KBM-7 (cell line): ENCODE measurements around the gene MTHFS.

Source experiments
- DNase-seq: peaks from one replicate; pipeline ENCODE4 v3.0.0-alpha.2; 2015
- in situ Hi-C: fragments of 300-500 bp; cut with MboI; formaldehyde crosslinking; loops from 2 replicates; pipeline ENCODE4 v1.14.3; 2020; ENCODE audit warnings: low sequenced_read_pairs, low pct_unique_long_range_greater_than_20kb, mixed read lengths

The MTHFS gene

GRCh38 chr15:79832367-79833120, 64.3 kb downstream of the MTHFS start:
- in situ Hi-C loops: no loop called here
- DNase-seq: no peak

DNA sequence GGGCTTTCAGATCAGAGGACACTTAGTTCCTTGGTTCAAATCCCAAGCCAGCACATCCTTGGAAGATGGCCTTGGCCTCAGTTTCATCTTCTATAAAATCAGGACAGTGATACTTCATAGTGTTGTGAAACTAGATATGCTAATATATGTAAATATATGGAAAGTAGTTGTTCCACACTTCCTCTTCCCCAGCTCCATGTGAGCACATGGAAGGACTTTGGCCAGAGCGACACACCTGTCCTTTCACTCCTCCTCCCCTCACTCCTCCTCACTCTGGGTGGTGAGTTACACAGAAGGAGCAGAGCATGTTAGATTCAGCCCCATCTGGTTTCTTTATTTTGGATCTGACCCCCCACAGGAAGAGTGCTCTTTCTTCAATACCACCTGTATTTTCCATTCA, 65.2 kb downstream of the MTHFS start:
- no peak for DNase-seq
- in situ Hi-C loops: no loop called here

DNA sequence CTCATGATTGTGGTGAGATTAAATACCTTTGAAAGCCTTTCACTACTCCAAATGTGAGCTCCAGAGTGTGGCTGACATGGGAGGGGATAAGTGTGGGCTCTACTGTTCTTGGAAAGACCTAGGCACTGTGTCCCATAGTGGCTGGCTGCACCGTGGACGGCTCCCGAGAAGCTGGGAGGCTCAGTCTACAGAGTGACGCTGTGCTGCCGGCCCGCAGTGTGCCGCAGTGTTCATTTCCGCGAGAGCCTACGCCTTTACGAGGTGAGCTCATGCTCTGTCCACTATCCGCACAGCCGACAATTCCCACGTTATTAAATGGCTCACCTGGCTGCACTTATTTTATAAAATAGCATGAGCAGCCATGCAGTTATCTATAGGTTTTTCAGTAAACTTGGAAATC, 66.9 kb downstream of the MTHFS start:
- no peak for DNase-seq
- in situ Hi-C loops: no loop called here

GRCh38 chr15:79828447-79828846, 68.4 kb downstream of the MTHFS start:
- in situ Hi-C loops: no loop called here
- DNase-seq: no peak

- DNase-seq: no peak
- in situ Hi-C loops: no loop called here
These were observed 70.0 kb downstream of the MTHFS start for GRCh38 chr15:79826800-79827199.

GRCh38 chr15:79824136-79824701, 72.6 kb downstream of the MTHFS start:
- in situ Hi-C loops: no loop called here
- no peak for DNase-seq

DNA sequence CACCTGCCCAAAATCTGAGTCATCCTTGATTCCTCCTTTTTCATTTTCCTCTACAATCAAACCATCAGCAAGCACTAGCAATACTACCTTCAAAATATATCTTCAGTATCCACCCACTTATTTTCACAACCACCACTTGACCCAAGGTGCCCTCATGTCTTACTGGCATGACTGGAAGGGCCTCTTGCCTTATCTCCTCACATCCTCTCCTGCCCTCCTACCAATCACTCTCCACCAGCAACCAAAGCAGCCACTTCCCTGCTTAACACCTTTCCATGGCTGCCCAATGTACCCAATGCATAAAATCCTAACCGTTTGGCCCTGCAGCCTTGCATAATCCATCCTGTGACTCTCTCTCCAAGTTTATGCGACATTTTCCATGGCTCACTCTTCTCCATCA, 76.0 kb downstream of the MTHFS start:
- DNase-seq: no peak
- in situ Hi-C loops: no loop called here

GRCh38 chr15:79820176-79820575, 76.6 kb downstream of the MTHFS start:
- in situ Hi-C loops: no loop called here
- no peak for DNase-seq

DNA sequence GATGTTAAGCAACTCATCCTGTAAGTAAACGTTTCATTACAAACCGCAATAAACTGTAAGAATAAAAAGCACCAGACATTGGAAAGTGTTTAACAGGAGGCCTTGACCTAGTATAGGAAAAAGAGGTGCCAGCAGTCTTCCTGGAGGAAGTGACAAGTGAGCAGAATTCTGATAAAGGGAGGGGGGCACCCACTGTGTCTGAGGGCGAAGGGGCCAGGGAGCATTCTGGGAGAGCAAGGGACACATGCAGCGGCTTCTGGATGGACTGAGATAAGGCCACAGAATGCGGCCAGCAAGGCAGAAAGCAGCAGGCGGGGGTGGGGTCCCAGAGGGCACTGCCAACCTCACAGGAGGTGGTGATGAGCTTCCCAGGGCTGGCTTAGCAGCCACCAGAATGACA, 80.2 kb downstream of the MTHFS start:
- no peak for DNase-seq
- in situ Hi-C loops: no loop called here

- in situ Hi-C loops: no loop called here
- DNase-seq: no peak
These were observed 81.3 kb downstream of the MTHFS start for GRCh38 chr15:79815468-79815867.

- in situ Hi-C loops: no loop called here
- DNase-seq: no peak
These were observed 84.3 kb downstream of the MTHFS start for GRCh38 chr15:79812541-79812940.

DNA sequence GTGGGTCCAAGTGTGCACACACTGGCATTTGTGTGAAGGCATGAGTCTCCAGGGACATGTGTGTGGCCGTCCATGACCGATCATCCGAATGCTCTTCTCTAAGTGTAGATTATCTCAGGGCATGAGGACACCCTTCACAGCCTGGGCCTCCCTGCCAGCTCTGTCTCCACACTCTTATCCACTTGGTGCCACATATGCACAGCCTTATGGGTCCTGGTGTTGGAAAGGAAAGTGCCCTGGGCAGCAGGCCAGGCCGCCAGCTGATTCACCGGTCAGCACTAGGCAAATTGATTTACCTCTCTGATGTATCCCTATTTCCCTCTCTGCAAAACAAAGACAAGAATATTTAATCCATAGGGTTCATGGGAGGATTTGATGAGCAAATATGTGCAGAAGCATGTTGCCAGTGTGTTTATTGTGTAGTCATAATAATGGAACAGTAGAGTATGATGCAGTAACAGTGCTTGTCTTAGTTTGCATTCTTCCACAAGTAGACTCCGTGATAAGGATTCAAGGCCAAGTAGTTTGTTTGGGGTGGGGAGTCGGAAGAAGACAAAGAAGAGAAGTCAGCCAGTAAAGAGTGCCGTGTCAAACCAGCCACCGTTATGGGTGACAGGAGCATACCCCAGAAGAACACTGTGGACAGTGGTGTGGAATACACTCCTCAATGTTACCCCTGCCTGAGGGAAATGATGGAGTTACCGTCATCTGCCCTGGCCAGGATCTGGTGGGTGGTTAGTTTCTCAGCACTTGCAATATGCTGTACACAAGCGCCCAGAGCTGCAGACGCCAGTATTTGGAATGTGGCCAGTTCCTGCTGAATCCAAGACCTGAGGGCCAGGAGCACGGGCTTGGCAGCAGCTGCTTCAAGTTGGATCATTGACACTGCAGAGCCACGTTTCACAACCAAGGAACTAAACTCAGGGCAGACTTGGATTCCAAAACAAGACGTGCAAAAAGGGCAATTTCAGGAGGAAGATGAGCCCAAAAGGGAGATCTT, 85.1 kb downstream of the MTHFS start:
- no peak for DNase-seq
- in situ Hi-C loops: no loop called here

DNA sequence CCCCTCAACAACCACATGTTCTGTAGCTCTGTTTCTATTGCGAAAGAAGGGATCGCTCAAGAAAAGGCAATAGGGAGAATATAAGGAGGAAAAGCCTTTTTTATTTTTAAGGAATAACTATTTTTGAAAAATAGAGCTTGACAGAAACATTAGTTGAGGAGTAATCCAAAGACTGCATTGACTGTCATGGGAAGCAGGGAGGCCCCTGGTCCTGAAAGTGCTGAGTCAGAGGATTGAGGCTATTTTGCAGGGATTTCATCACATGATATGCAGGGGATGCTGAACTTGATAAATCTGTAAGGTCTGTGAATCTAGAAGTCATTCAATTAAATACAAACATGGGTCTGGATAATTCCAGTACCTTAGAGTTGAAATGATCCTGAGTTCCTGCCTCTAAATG, 92.0 kb downstream of the MTHFS start:
- in situ Hi-C loops: no loop called here
- DNase-seq: no peak

DNA sequence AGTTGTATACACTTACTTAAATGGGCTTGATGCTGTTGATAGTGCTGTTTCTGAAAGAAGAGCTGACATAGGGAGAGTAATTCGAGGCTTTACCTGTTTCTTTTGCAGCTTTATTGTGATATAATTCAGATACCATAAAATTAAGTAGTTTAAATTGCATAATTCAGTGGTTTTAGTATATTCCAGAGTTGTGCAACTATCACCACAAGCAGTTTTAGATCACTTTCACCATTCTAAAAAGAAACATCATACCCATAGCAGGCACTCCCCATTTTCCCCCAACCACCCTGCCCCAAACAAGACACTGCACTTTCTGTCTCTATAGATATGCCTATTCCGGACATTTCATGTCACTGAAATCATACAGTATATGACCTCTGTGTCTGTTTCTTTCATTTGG, 98.5 kb downstream of the MTHFS start:
- in situ Hi-C loops: no loop called here
- no peak for DNase-seq
